Keratinocyte (primary cell): Measurements from ENCODE around the gene SPATA33. TPM values are rescaled to one million over a fixed set of nuclear protein-coding genes. Genes with fewer than 3 reads are reported as not detected.

Source experiments
- DNase-seq: peaks from one replicate; pipeline ENCODE4 v3.0.0-alpha.2; 2011; ENCODE audit warnings: low read depth, missing footprints, low spot score
- FAIRE-seq: peaks from 2 replicates; lab custom pipeline; 2011; peaks lifted over from hg19 to GRCh38; lab: Jason Lieb, UNC
- H2AFZ ChIP-seq: 2 replicates; pipeline ENCODE4 v1.6.0; 2012; ENCODE audit warnings: low read length, control low read depth, inconsistent platforms; ENCODE audit not compliant: control insufficient read depth
- H3K27ac ChIP-seq: 2 replicates; pipeline ENCODE4 v1.5.1; 2011; ENCODE audit warnings: low read length; ENCODE audit not compliant: control insufficient read depth, insufficient read depth
- H3K27me3 ChIP-seq: 3 replicates; pipeline ENCODE4 v1.6.0; 2011; ENCODE audit warnings: low read length; ENCODE audit not compliant: control insufficient read depth, insufficient read depth; ENCODE audit errors: extremely low read depth
- H3K36me3 ChIP-seq, 2 experiments: 2 replicates in 1 of 2; 3 replicates in 1 of 2; pipeline ENCODE4 v1.5.1; 2011; ENCODE audit warnings: low read length in 2 of 2, mild to moderate bottlenecking in 1 of 2; ENCODE audit not compliant: control insufficient read depth in 2 of 2, insufficient read depth in 2 of 2; ENCODE audit errors: extremely low read depth in 1 of 2
- H3K4me1 ChIP-seq: 3 replicates; pipeline ENCODE4 v1.5.1; 2011; ENCODE audit warnings: low read length; ENCODE audit not compliant: control insufficient read depth, insufficient read depth; ENCODE audit errors: extremely low read depth
- H3K4me2 ChIP-seq: 3 replicates; pipeline ENCODE4 v1.6.0; 2011; ENCODE audit warnings: low read depth, low read length; ENCODE audit not compliant: control insufficient read depth, insufficient read depth; ENCODE audit errors: extremely low read depth
- H3K4me3 ChIP-seq, 3 experiments: fragments of 200-600 bp in 1 of 3; sonication (generic) in 1 of 3; 2 replicates in 2 of 3; 3 replicates in 1 of 3; pipeline ENCODE4 v1.5.1; 2011 to 2016; ENCODE audit warnings: low read length in 3 of 3, mild to moderate bottlenecking in 3 of 3, control low read depth in 2 of 3, inconsistent platforms in 1 of 3, low read depth in 1 of 3, mixed read lengths in 1 of 3, mixed run types in 1 of 3, moderate library complexity in 1 of 3; ENCODE audit not compliant: control insufficient read depth in 2 of 3, insufficient read depth in 2 of 3; ENCODE audit errors: extremely low read depth in 1 of 3
- H3K79me2 ChIP-seq: 2 replicates; pipeline ENCODE4 v1.6.0; 2012; ENCODE audit warnings: low read length; ENCODE audit not compliant: control insufficient read depth, insufficient read depth
- H3K9ac ChIP-seq: 3 replicates; pipeline ENCODE4 v1.6.0; 2011; ENCODE audit warnings: low read length; ENCODE audit not compliant: control insufficient read depth, insufficient read depth; ENCODE audit errors: extremely low read depth
- H3K9me1 ChIP-seq: 3 replicates; pipeline ENCODE4 v1.6.0; 2011; ENCODE audit warnings: low read length; ENCODE audit not compliant: control insufficient read depth, insufficient read depth; ENCODE audit errors: extremely low read depth
- H3K9me3 ChIP-seq: 2 replicates; pipeline ENCODE4 v1.5.1; 2012; ENCODE audit warnings: low read depth, low read length; ENCODE audit not compliant: control insufficient read depth
- H4K20me1 ChIP-seq: 3 replicates; pipeline ENCODE4 v1.6.0; 2011; ENCODE audit warnings: low read length; ENCODE audit not compliant: control insufficient read depth, insufficient read depth; ENCODE audit errors: extremely low read depth
- CTCF ChIP-seq, 3 experiments: IDR thresholded peaks in 1 of 3; conservative IDR thresholded peaks in 1 of 3; optimal IDR thresholded peaks in 1 of 3; 2 replicates in 2 of 3; 3 replicates in 1 of 3; pipeline versions ENCODE3 to v1.5.1; 2011; ENCODE audit warnings: low read length in 3 of 3, mild to moderate bottlenecking in 3 of 3, moderate library complexity in 2 of 3, control low read depth in 1 of 3, inconsistent platforms in 1 of 3; ENCODE audit not compliant: insufficient read depth in 2 of 3; ENCODE audit errors: extremely low read depth in 1 of 3
- EZH2 ChIP-seq: IDR thresholded peaks from one replicate; pipeline ENCODE4 v1.6.1; 2012; ENCODE audit warnings: inconsistent platforms, mild to moderate bottlenecking, low read length, moderate library complexity
- dilution Hi-C: fragments of 300-500 bp; cut with MboI; formaldehyde crosslinking; loops from one replicate; pipeline ENCODE4 v1.7.0; 2020; ENCODE audit warnings: low sequenced_read_pairs; ENCODE audit not compliant: extremely low pct_ligation_motif_present
- polyA plus RNA-seq, 5 experiments: library from polyadenylated mRNA; depleted of rRNA in 3 of 5; stranded (reverse) in 3 of 5; stranded (forward) in 1 of 5; unstranded in 1 of 5; fragments of >200 nt; gene quantifications; 1 replicate in 1 of 5; 2 replicates in 3 of 5; 3 replicates in 1 of 5; pipeline versions ENCODE4 v1.2.1 to v1.2.3, GENCODE V29; 2011 to 2012; ENCODE audit warnings: missing spikeins in 2 of 5, low read depth in 1 of 5, low replicate concordance in 1 of 5

SPATA33 gene
- polyA plus RNA-seq, 1 donor (not counting 4 experiments of a cell fraction or from before 2014, with no cell fraction given), result 5.3 TPM

DNA sequence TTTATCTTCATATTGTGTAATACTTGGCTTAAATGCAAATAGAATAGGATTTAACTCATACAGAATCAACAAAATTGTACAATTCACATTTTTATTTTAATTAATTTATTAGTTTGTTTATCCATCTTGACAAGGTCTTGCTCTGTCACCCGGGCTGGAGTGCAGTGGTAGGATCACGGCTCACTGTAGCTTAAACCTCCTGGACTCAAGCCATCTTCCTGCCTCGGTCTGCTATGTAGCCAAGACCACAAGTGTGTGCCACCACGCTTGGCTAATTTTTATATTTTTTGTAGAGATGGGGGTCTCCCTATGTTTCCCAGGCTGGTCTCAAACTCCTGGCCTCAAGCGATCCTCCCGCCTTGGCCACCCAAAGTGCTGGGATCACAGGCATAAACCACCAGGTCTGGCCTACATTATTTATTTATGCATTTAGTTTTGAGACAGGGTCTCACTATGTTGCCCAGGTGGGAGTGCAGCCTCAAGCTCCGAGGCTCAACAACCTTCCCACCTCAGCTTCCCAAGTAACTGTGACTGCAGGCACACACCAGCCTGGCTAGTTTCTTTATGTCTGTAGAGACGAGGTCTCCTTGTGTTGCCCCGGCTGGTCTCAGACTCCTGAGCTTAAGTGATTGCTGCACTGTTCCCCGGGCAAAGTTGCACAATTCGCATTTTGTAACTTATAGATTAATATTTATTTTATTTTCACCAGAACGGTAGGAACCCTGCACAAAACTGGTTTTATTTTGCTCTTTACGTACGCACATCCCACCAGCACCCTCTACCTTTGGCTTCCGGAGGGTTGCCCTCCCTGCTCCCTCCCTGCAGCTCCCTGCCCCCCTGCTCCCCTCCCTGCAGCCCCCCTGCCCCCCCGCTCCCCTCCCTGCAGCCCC lies 39.3 kb upstream of the SPATA33 start:
- DNase-seq, result no peak
- Histone ChIP-seq H3K9me1 (no peaks in the 10 kb centered on the region), H3K4me2 (no peak overlapping the region), H3K4me1 (peaks cover 6% of the 10 kb centered on the region), H3K27me3 (peaks cover 30% of the 10 kb centered on the region), H3K9ac (no peak overlapping the region), H2AFZ (no peak overlapping the region), H3K9me3 (no peaks in the 10 kb centered on the region), H4K20me1 (no peaks in the 10 kb centered on the region), H3K79me2 (no peaks in the 10 kb centered on the region), H3K27ac (no peak overlapping the region), H3K36me3 (no peaks in the 10 kb centered on the region), H3K4me3 (no peak overlapping the region)
- TF ChIP-seq EZH2 (no peak), CTCF (optimal IDR thresholded peaks at IDR 0.05 in 1 of 3, IDR thresholded peaks at IDR 0.05 in 1 of 3, conservative IDR thresholded peaks at IDR 0.05 in 1 of 3; ENCODE audit: extremely low read depth in 1 of 3, insufficient read depth in 2 of 3, low read length in 3 of 3) (no peak)
- dilution Hi-C loops, result no loop called here
- FAIRE-seq, result no peak

- dilution Hi-C loops, result no loop called here
Observed at GRCh38 chr16:89619840-89620239, 37.8 kb upstream of the SPATA33 start.

More at GRCh38 chr16:89619840-89620239, 37.8 kb upstream of the SPATA33 start:
- H3K36me3 ChIP-seq, result no peaks in the 10 kb centered on the region
- H4K20me1 ChIP-seq, result no peaks in the 10 kb centered on the region
- no peaks in the 10 kb centered on the region for H3K79me2 ChIP-seq
- no peak overlapping the region for H3K27ac ChIP-seq
- no peak overlapping the region for H3K9ac ChIP-seq
- no peaks in the 10 kb centered on the region for H3K9me3 ChIP-seq
- FAIRE-seq (no peak), DNase-seq (no peak)
- no peak overlapping the region for H2AFZ ChIP-seq
- peaks cover 10% of the 10 kb centered on the region for H3K4me1 ChIP-seq
- peaks cover 43% of the 10 kb centered on the region for H3K27me3 ChIP-seq
- H3K4me3 ChIP-seq, result no peak overlapping the region
- no peak overlapping the region for H3K4me2 ChIP-seq
- no peaks in the 10 kb centered on the region for H3K9me1 ChIP-seq
- TF ChIP-seq CTCF (optimal IDR thresholded peaks at IDR 0.05 in 1 of 3, IDR thresholded peaks at IDR 0.05 in 1 of 3, conservative IDR thresholded peaks at IDR 0.05 in 1 of 3; ENCODE audit: extremely low read depth in 1 of 3, insufficient read depth in 2 of 3, low read length in 3 of 3) (no peak), EZH2 (no peak)
